Omental fat pad (tissue), 4 donors: Measurements from ENCODE around the gene RAB10. TPM values are rescaled to one million over a fixed set of nuclear protein-coding genes. Genes with fewer than 3 reads are reported as not detected.

Experiments
- ATAC-seq: fragments of 150-250 bp; one replicate; pipeline ENCODE4 v1.9.1; 2016; ENCODE audit warnings: mild to moderate bottlenecking, moderate library complexity; ENCODE audit not compliant: low FRiP score
- DNase-seq: peaks from one replicate; pipeline ENCODE4 v3.0.0-alpha.2; 2019; ENCODE audit warnings: low spot score
- total RNA-seq, 4 donors: library from RNA; depleted of rRNA; stranded (reverse); fragments of >200 nt; gene quantifications; one replicate each; pipeline ENCODE4 v1.1.0, GENCODE V29; 2016
- TF ChIP-seq, protein P1 (sequence below), 3 donors: fragments of 450-650 bp; IDR thresholded peaks; one replicate each; pipeline ENCODE4 v1.5.1; 2016 to 2017; ENCODE audit warnings: antibody characterized with exemption in 3 of 3, mild to moderate bottlenecking in 3 of 3, moderate library complexity in 2 of 3

The RAB10 gene
- total RNA-seq, 4 donors from 2014 or later: 78.3 to 115 (median 86.1) TPM

- ATAC-seq (no peak), DNase-seq (no peak)
- TF ChIP-seq, protein P1, sequence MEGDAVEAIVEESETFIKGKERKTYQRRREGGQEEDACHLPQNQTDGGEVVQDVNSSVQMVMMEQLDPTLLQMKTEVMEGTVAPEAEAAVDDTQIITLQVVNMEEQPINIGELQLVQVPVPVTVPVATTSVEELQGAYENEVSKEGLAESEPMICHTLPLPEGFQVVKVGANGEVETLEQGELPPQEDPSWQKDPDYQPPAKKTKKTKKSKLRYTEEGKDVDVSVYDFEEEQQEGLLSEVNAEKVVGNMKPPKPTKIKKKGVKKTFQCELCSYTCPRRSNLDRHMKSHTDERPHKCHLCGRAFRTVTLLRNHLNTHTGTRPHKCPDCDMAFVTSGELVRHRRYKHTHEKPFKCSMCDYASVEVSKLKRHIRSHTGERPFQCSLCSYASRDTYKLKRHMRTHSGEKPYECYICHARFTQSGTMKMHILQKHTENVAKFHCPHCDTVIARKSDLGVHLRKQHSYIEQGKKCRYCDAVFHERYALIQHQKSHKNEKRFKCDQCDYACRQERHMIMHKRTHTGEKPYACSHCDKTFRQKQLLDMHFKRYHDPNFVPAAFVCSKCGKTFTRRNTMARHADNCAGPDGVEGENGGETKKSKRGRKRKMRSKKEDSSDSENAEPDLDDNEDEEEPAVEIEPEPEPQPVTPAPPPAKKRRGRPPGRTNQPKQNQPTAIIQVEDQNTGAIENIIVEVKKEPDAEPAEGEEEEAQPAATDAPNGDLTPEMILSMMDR (IDR thresholded peaks at IDR 0.05): no peak
Observed at GRCh38 chr2:26048791-26049190, 14.9 kb downstream of the RAB10 start.

DNA sequence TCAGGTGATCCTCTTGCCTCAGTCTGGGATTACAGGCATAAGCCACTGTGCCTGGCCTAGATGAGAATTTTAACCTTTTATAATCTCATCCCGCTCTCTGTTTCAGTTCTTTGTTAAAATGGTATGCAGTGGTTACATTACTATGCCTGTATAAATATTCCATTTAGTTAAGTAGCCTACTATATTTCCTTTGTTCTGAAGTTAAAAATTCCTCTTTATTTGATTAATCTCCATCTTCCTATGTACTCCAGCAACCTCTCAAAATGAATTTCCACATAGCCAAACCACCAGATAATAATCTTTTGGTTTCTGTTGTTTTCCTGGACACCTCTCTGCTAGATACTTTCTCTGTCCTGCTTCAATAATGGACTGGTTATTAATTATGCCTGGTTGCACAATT is 15.8 kb downstream of the RAB10 start:
- no peak for ATAC-seq
- DNase-seq: no peak

GRCh38 chr2:26052740-26053139 is 18.9 kb downstream of the RAB10 start:
- TF ChIP-seq, protein P1 (IDR thresholded peaks at IDR 0.05): no peak
- no peak for DNase-seq
- no peak for ATAC-seq

More for the DNA sequence above, 15.8 kb downstream of the RAB10 start:
- TF ChIP-seq, protein P1 (IDR thresholded peaks at IDR 0.05): no peak

DNA sequence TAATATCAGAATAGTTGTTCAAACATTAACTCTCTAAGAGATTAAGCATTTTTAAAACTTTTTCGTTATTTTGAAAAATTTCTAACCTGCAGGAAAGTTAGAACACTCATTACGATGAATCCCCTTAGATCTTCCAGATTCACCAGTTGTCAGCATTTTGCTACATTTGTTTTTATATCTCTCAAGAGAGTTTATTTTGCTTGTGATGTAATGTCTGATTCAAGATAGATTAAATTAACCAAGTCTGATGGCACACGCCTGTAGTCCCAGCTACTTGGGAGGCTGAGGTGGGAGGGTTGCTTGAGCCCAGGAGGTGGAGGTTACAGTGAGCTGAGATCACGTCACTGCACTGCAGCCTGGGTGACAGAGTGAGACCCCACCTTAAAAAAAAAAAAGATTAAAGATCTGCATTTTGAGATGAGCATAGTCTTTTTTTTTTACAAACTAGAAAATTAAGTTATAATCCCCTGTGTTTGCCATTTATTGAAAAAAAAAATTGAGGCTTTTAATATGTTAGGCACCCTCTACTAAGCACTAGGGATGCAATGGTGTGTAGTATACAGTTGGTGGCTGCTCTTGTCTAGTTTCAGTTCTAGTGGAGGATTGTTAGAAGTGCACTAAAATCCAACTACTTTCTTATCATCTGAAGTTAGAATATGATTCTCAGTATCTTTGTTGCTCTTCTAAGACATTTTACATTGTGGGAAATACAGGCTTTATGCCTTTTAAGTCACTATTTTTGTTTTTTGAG is 20.9 kb downstream of the RAB10 start:
- TF ChIP-seq, protein P1 (IDR thresholded peaks at IDR 0.05): no peak
- DNase-seq (no peak), ATAC-seq (no peak)

DNA sequence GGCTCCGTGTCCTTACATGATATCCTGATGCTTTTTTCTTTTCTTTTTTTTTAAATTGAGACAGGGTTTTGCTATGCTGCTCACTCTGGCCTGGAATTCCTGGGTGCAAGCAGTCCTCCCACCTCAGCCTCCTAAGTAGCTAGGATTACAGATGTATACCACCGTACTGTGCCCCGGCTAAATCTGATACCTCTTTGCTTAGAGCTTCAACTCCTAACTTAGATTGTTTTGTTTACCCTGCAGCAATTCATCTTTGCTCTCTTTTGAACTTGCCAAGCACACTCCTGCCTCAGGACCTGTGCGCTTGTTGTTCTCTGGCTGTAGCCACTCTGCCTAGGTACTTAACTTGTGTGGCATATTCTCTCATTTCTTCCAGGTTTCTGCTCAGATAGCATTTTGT is 24.5 kb downstream of the RAB10 start:
- TF ChIP-seq, protein P1 (IDR thresholded peaks at IDR 0.05): no peak
- DNase-seq: no peak
- no peak for ATAC-seq

GRCh38 chr2:26059542-26059941 is 25.7 kb downstream of the RAB10 start:
- TF ChIP-seq, protein P1 (IDR thresholded peaks at IDR 0.05): no peak
- no peak for DNase-seq
- no peak for ATAC-seq

GRCh38 chr2:26061539-26061938 is 27.7 kb downstream of the RAB10 start:
- DNase-seq: no peak
- no peak for ATAC-seq
- TF ChIP-seq, protein P1 (IDR thresholded peaks at IDR 0.05): no peak
